T-helper 1 cell (primary cell): ENCODE data around the gene MB.
A peak's percentile ranks its signal among the peaks of the same experiment; 100 is the strongest.
"Not testable (repeated sequence)": the region's sequence is repeated elsewhere in the genome, so short reads cannot be mapped to it uniquely, and the experiment has no call there.

Experiments used
- DNase-seq, 5 donors: peaks; one replicate each; pipeline ENCODE4 v3.0.0-alpha.2; 2012 to 2020

Gene MB

DNA sequence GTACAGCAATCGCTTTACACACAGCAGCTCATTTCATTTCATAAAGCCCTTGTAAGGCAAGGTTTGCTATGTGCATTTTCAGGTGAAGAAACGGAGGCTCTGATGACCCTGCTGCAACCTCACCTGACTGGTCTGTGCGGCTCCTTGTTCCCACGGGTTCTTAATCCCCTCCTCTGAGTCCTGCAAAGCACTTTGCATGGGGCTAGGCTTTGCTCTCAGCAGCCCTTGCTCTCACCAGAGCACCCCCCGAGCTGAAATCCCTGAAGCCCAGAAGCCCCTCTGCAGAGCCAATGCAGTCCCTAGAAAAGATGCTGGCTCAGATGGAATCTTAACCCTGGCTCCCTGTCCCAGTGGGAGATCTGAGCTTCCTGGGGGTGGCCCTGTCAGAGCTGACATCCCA, 20.1 kb upstream of the MB start:
- DNase-seq: no peak

DNA sequence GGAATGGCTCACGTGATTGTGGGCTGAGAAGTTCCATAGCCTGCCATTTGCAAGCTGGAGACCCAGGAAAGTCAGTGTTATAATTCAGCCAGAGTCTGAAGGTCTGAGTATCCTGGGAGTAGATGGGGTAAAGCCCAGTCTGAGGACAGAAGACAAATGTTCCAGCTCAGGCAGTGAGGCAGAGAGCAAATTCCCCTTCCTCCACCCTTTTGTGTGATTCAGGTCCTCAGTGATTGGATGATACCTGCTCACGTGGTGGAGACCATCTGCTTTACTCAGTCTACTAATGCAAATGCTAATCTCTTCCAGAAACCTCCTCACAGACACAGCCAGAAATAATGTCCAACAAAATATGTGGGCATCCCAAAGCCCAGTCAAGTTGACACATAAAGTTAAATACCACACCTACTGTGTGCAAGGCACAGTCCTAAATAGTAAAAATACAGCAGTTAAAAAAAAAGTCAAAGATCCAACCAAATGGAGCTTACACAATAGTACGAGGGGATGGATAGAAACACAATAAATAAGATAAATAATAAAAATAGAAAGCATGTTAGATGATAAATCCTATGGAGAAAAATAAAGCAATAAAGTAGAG, 17.9 kb upstream of the MB start:
- DNase-seq: no peak

DNA sequence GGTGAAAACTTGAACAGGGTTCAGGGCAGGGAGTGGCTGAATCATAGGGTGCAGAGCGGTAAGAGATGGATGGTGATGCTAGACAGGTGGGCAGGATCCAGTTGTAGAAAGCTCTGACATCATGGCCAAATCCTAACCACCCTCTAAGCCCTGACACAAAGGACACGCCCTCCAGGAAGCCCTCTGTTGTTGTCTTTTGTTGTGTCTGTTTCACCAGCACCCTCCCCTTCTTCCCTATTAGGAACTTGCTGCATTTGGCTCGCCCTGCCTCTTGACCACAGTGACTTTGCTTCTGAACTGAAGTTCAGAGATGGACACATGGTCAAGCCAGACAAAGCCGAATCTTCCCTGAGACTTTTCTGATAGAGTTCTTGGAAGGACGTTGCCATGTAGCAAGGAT, 16.9 kb upstream of the MB start:
- no peak for DNase-seq

DNA sequence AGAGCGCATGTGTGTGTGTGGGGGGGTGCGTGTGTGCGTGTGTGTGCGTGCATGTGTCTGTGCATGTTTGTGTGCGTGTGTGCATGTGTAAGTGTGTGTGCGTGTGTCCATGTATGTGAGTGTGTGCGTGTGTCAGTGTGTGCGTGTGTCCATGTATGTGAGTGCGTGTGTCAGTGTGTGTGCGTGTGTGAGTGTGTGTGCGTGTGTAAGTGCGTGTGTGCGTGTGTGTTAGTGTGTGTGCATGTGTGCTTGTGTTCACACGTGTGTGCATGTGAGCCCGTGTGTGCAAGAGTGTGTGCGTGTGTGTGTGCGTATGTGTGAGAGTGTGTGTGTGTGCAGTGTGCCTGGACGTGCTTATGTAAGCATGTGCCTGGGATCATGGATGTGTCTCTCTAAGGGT, 16.4 kb upstream of the MB start:
- DNase-seq: no peak

DNA sequence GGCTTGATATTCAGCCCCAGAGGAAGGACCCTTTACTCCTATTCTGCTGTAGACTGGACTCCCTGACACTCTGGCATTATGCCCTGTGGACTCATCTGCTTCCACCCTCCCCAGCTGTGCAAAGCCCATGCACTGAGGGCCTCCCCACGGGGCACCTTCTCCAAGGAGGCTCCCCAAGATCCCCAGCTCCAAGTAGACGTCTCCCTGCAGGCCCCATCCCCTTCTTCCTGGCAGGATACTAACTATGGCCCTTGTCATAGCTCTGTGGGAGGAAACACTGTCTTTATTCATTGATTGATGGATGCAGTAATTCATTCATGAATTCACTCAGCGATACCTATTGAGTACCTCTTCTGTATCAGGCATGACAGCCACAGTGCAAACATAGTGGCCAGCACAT, 15.8 kb upstream of the MB start:
- no peak for DNase-seq

DNA sequence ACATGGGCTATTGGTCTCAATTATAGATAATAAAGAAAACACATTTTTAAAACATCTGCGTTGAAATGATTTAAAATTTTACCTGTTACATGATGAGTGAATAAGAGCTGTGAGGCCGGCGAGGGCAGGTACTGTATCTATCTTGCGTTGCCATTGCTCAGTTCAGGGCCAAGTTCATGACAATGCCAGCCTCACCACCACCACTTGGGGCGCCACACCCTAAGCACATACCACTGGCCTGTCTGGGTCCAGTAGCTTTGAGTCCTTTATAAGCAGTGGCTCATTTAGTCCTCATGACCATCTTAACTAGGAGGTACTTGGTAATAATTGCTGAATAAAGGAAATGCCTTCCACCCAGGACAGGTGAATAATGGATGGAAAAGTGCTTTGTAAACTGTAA, 14.5 kb upstream of the MB start:
- peak in 1 of 5 donors; percentile 35 for DNase-seq

DNA sequence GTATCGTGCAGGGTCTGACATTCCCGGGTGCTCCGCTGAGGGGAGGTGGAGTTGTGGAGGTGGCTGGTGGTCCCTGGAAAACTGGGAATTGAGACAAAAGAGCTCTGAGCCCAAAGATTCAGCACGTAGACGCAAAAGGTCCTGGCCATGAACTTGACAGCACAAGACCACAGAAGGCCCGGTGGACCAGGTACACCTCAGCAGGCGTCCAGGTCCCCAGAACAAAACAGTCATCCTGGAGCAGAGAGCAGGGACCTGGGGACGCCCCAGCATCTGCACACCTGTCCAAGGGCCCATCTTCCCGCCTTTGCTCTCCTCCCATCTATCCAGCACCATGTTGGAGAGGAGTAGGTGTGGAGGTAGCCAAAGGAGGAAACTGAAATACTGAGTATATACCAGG, 13.8 kb upstream of the MB start:
- no peak for DNase-seq

DNA sequence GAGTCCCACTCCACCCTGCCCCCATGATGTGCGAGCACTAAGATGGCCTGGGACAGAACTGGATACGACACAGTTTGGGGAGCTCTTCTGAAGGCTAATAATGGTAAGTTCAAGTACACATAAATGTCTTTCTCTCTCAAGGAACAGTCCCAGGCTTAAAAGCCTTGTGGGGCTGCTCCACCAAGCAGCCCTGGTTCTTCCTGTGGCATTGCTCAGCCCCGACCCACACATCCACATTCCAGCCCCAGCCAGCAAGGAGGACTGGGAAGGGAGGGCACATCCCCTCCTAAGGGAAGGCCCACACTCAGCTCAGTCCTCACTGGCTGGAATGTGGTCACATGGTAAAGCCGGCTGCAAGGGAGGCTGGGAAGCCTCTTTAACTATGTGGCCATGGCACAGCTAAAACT, 13.3 kb upstream of the MB start:
- DNase-seq: no peak

DNA sequence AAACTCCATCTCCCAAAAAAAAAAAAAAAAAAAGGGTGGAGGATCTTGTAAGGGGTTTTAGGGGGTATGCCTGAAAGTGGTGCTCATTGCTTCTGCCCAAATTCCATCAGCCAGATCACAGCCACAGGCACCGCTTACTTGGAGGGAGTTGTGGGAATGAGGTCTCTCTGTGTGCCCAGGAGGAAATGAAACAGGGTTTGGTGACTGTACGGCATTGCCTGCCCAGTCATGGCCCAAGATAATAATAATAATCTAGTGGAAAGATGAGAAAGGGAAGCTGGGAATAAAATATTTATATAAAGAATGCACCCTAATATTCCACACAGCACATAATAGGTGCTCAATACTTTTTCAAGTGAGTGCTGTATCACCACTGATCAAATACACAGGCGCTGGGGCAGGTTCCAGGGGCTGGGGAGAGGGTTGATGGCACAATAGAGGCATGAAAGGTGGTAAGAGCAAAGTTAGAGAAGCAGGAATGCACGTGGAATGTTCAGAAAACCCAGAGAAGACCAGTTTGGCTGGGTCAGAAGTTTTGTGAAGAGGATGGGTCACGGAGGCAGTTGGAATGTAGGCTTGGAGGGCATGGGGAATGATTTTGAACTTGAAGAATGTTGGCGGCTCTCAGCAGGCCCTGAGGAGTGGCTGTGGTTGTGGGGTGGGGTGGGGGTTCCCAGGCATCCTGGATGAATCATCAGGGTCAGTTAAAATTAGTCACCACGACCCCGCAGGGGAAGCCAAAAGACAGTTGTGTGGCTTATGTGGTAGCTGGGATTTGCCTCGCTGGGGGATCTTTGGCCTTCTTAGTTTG, 12.5 kb upstream of the MB start:
- peak in 1 of 5 donors; percentile 76 for DNase-seq

DNA sequence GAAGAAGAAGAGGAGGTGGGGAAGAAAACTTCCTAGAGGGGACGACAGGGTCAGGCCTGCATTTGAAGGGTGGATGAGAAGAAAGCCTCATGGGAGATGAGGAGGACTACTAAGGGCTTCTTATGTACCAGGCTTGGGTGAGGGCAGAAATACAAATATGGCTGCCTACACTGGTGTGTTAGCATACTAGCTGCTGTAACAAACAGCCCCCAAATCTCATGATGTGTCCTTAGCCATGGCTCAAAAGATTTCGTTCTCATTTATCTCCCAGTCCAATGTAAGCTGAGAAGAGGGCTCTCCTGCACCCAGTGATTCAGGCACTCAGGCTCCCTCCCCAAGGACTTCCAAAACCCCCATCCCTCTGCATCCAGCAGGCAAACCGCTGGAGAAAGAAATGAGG, 11.6 kb upstream of the MB start:
- no peak for DNase-seq

DNA sequence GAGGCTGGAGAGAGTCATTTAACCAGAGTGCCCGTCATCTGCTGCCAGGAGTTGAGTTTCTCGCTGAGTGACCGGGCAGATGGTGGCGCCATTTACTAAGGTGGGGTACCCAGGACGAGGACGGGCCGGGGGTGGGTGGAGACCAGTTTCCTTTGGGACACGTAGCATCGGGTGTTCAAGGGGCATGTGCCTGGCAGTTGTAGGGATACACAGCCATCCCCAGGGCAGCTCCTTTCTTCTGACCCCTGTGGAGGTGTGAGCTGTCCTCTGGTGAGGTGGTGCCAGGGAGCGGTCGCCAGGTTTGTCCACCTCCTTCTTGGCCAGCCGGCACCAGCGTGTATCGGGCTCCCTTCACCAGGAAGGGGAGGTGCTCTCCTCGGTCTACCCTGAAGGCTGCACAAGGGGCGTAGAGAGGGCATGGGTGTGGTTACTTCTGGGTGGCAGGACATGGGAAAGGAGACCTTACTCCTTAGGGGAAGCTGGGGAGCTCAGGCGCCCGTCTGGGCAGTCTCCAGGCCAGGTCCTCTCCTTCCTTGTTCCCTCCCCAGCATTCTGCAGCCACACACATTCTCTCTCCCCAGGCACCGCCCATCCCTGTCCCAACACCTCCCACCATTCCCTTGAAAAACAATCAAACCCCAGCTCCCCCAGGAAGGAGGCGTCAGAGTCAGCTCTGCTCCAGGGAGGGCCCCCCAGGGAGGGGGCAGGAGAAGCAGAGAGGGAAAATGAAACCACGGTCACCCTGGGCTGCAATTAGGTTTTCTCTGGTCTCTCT, 10.3 kb upstream of the MB start:
- DNase-seq: peak in 3 of 5 donors; percentile 15 to 74 (median 24)

DNA sequence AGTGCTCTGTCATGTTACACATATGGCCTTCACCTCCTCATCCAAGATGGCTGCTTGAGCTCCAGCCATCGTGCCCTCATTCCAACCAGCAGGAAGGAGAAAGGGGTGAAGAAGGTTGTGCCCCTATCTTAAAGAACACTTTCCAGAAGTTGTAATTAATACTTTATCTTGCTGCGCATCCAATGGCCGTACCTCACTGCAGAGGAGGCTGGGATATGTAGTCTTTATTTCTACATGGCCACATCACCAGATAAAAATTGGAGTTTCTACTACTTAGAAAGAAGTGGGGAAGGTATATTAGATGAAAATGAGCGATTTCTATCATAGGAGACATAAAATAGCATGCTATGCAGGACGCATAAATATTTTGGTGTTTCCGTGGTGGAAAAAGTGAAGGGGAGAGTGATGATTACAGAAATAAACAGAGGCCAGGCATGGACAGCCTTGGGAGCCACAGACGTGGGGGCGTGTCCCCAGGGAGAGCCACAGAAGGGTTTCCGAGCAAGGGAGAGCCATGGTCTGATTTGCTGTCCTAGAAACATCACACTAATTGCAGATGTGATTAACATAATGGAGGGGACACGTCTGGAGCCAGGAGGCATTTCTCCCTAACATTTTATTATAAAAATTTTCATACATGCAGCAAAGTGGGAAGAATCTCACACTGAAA, 8.8 kb upstream of the MB start:
- no peak for DNase-seq

DNA sequence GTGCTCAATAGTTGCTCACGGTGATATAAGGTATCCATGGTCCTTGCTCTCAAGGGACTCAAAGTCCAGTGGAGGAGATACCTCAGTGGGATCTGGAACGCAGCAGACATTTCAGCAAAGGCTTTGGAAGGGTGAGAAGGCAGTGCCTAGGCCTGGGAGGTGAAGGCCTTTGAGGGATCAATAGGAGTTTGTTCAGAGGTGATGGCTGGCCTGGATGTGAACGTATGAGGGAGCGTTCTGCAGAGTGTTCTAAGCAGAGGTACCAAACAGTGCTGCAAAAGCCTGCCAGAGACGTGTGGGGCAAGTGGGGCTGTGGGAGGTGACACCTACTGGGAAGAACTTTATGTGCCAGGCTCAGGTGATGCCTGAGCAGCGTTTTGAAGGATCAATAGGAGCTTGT, 7.4 kb upstream of the MB start:
- no peak for DNase-seq

DNA sequence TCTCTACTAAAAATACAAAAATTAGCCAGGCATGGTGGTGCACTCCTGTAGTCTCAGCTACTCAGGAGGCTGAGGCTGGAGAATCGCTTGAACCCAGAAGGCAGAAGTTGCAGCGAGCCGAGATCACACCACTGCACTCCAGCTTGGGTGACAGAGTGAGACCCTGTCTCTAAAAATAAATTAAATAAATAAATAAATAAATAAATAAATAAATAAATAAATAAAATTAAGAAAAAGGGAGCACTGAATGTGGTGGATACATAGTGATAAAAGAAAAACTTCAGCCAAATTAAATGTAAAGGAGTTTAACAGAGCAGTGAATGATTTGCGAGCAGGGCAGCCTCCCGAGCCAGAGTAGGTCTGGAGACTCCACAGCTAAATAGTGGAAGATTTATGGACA, 6.8 kb upstream of the MB start:
- not testable (repeated sequence) for DNase-seq

DNA sequence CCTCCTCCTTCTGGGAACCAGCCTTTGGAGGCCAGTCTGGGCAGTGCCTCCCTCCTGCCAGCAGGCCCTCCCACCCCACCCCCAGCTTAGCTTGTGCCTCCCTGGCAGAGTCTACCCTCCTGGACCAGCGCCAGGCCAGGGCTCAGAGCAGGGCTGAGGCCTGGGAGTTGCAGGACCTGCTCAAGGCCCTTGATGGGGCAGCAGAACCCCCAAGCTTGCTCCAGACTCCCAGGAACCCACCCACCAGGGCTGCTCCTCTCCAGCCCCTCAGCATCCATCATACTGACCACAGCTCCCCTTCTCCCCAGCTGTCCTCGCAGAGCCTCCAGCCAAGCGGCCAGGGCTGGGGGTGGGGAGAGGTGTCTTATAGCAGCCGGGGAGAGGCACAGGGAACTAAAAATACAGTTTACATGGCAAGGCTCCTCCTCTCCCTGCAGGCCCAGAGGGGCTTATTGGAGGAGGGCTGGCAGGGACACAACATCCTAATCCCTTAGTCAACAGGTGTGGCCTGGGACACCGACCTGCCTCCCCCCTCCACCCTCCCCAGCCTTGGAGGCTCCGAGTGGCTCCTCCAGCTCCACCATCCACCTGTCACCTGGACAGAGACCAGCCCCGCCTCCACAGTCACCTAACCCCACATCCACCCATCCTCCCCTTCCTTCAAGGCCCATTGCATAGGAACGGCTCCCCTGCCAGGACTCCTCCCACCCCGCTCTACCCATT, 5.2 kb upstream of the MB start:
- DNase-seq: no peak

DNA sequence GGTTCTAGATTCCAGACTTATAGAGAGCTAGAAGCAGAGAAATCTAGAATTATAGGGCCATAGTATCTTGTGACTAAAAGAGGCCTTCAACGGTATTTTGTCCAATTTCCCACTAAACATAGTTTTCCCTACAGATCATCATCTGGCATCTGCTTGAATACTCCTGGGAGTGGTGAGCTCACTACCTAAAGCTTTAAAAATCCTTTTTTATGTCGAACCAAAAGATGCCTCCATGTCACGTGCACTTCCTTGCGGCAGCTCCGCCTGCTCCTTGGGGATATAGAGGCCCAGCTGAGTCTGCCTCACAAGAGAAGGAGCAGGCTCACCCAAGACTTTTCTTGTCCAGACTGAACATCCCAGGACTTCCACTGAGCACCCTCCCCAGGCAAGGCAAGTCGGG, 4.3 kb upstream of the MB start:
- no peak for DNase-seq

DNA sequence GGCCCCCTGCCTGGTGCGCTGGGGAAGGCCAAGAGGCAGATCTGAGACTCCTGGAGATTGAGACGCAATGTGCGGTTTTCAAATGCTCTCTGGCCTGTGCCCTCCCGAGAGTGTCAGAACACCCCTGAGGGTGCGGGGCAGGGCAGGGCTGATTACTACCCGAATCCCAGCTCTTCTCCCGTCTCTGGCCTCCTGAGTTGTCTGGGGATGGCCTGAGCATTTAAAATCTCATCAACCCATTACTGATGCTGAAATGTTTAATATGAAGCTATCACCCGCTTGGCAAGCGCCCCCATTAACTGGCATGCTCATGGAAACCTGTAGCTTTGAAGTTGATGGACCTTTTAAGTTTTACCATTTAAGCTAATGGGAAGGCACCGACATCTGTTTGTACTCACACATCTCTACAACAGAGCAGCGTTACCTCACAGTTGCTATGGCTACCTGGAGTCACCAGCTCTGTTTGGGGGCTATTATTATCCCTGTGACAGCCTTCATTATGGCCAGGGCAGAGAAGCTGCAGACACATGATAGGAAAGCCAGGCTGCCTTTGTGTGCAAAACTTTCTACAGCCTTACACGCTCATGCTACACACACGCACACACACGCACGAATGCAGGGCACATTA, 3.6 kb upstream of the MB start:
- DNase-seq: no peak

DNA sequence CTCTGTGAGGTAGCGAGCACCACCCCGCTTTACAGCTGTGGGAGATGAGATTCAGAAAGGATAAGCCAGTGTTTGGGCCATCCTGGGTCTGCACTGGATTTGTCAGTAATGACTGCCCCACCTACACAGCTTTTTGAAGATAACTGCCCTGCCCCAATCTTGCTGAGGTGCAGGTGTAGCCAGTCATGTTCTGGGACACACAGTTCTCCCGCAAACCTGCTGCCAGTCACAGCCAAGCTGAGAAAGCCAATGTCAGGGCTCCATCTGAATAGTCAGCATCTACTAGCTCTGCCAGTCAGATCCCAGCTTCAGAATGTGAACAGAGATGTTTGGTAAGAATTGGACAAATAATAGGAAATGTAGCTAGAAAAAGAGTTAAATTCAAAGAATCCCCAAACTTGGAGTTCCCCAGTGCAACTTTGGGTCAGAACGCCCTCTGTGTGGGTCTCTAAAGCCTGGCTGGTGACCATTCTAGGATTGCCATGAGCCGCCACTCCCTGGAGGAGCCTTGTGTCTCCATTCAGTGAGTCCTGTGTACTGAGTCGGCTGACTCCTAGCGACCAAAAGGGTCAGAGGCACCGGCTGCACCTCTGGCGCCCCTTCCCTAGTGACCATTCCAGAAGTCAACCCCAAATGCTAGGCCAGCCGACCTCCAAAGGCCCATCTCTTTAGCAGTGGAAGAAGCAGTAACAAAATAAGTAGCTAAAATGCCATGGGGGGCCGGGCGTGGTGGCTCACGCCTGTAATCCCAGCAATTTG, 2.4 kb upstream of the MB start:
- no peak for DNase-seq

DNA sequence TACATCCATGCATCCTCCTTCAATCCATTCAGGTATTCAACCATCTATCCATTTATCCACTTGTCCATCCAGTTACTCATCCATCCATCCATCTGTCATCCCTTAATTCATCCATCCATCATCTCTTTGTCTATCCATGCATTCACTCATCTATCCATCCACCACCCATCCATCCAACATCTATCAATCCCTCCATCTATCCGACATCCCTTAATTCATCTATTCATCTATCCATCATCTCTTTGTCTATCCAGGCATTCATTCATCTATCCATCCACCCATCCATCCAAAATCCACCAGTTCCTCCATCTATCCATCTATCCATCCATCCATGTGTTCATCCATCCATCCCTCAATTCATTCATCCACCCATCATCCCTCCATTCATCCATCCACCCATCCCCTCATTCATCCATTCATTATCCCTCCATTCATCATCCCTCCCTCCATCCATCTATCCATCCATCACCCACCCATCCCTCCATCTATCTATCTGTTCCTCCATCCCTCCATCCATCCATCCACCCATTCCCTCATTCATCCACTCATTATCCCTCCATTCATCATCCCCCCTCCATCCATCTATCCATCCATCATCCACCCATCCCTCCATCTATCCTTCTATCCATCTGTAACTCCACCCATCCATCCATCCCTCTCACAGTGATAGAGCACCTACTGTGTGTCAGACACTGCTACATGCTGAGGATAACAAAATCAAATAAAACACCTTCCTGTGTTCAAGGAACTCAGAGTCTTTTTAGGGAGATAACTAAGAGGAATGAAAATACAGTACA, 1.5 kb upstream of the MB start:
- DNase-seq: no peak

DNA sequence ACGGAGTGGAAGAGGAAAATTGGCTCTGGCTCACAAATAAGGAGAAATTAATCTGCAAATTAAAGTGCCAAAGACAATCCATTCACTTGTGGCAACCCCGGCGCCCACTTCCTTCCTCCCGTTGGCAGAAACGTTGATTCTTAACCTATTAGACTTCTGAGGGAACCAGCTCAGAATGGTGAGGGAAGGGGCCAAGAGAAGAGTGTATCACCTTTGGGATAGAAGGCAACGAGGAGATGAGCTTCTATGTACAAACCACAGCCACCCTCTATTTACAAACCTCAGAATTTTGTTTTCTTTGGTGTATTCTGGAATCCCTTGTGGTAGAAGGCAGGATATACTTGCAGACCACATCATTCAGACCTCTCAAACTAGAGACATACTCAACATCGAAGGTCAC, 1.1 kb downstream of the MB start:
- DNase-seq: no peak

DNA sequence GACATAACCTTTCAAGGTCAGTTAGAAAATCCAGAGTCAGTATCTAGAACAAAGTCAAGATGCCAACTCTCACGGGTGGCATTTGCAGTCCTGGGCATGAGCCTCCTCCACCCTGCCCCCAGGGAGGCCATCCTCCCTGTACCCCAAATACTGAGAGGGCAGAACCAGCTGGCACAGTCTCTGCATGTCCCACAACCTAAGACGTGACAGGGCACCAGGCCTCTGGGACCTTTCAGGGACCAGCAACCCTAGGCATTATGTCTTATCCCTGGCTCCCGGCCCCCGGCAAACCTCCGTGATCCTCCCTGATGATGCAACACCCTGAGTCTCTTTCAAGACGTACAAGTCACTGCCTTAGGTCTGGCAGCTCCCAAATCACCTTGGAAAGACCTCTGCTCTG, 2.0 kb downstream of the MB start:
- no peak for DNase-seq
